Liver (tissue), 9 donors: ENCODE measurements around the gene ABCC1. TPM values are rescaled to one million over a fixed set of nuclear protein-coding genes. Genes with fewer than 3 reads are reported as not detected.

Experiments
- DNase-seq: peaks from one replicate; pipeline ENCODE4 v3.0.0-alpha.2; 2017; ENCODE audit warnings: low spot score
- H3K27ac ChIP-seq, 2 donors: one replicate each; pipeline ENCODE4 v1.7.0; 2013; ENCODE audit warnings: inconsistent platforms in 2 of 2, low read length in 2 of 2, control low read depth in 1 of 2, low read depth in 1 of 2, mild to moderate bottlenecking in 1 of 2
- H3K27me3 ChIP-seq, 4 donors: one replicate each; pipeline versions ENCODE4 v1.6.1 to v1.7.0; 2013; ENCODE audit warnings: low read length in 3 of 4, inconsistent platforms in 1 of 4, mild to moderate bottlenecking in 1 of 4, moderate library complexity in 1 of 4; ENCODE audit not compliant: control insufficient read depth in 4 of 4, insufficient read depth in 4 of 4
- H3K36me3 ChIP-seq, 4 donors: one replicate each; pipeline versions ENCODE4 v1.6.1 to v1.7.0; 2013; ENCODE audit warnings: low read length in 3 of 4, mild to moderate bottlenecking in 3 of 4, low read depth in 1 of 4, moderate library complexity in 1 of 4; ENCODE audit not compliant: control insufficient read depth in 4 of 4, insufficient read depth in 3 of 4
- H3K4me1 ChIP-seq, 4 donors: one replicate each; pipeline versions ENCODE4 v1.6.1 to v1.7.0; 2013; ENCODE audit warnings: low read length in 3 of 4, mild to moderate bottlenecking in 3 of 4, moderate library complexity in 1 of 4; ENCODE audit not compliant: control insufficient read depth in 4 of 4, insufficient read depth in 4 of 4
- H3K4me3 ChIP-seq, 3 donors: one replicate each; pipeline versions ENCODE4 v1.6.1 to v1.7.0; 2013; ENCODE audit warnings: low read length in 3 of 3, control low read depth in 1 of 3, low read depth in 1 of 3, mild to moderate bottlenecking in 1 of 3
- H3K9ac ChIP-seq, 2 donors: one replicate each; pipeline ENCODE4 v1.7.0; 2013; ENCODE audit warnings: low read length in 2 of 2, mild to moderate bottlenecking in 2 of 2, moderate library complexity in 2 of 2, control low read depth in 1 of 2, low read depth in 1 of 2
- H3K9me3 ChIP-seq, 4 donors: one replicate each; pipeline versions ENCODE4 v1.6.1 to v1.7.0; 2013; ENCODE audit warnings: low read length in 3 of 4; ENCODE audit not compliant: control insufficient read depth in 4 of 4
- CTCF ChIP-seq: fragments of 150-350 bp; IDR thresholded peaks from 2 replicates; pipeline ENCODE4 v1.5.1; 2017; ENCODE audit warnings: improper control_type of control experiment, low read depth, low read length; ENCODE audit not compliant: missing input control
- EGR1 ChIP-seq, 2 donors: IDR thresholded peaks; 2 replicates each; pipeline ENCODE4 v1.6.1; 2016 to 2018; ENCODE audit warnings: antibody characterized with exemption in 2 of 2, low read depth in 2 of 2
- FOXA1 ChIP-seq: IDR thresholded peaks from 2 replicates; pipeline ENCODE4 v1.6.1; 2016; ENCODE audit warnings: antibody characterized with exemption
- FOXA2 ChIP-seq: IDR thresholded peaks from 2 replicates; pipeline ENCODE4 v1.6.1; 2016; ENCODE audit warnings: antibody characterized with exemption
- GABPA ChIP-seq, 2 donors: IDR thresholded peaks in 1 of 2; conservative IDR thresholded peaks in 1 of 2; 2 replicates each; pipeline ENCODE4 v1.6.1; 2016; ENCODE audit warnings: antibody characterized with exemption in 2 of 2, mild to moderate bottlenecking in 1 of 2, moderate library complexity in 1 of 2
- HNF4A ChIP-seq, 2 donors: conservative IDR thresholded peaks; 2 replicates each; pipeline ENCODE4 v1.6.1; 2016; ENCODE audit warnings: antibody characterized with exemption in 2 of 2, mild to moderate bottlenecking in 2 of 2
- JUND ChIP-seq, 2 donors: IDR thresholded peaks; 2 replicates each; pipeline ENCODE4 v1.6.1; 2016; ENCODE audit warnings: antibody characterized with exemption in 2 of 2
- MAX ChIP-seq: IDR thresholded peaks from 2 replicates; pipeline ENCODE4 v1.6.1; 2016; ENCODE audit warnings: antibody characterized with exemption
- RAD21 ChIP-seq, 2 donors: IDR thresholded peaks; 2 replicates each; pipeline ENCODE4 v1.6.1; 2016; ENCODE audit warnings: antibody characterized with exemption in 2 of 2, mild to moderate bottlenecking in 2 of 2
- REST ChIP-seq: IDR thresholded peaks from 2 replicates; pipeline ENCODE4 v1.6.1; 2016; ENCODE audit warnings: antibody characterized with exemption, mild to moderate bottlenecking
- RXRA ChIP-seq, 2 donors: IDR thresholded peaks; 2 replicates each; pipeline ENCODE4 v1.6.1; 2017 to 2018; ENCODE audit warnings: antibody characterized with exemption in 2 of 2, mild to moderate bottlenecking in 1 of 2
- SP1 ChIP-seq: IDR thresholded peaks from 2 replicates; pipeline ENCODE4 v1.6.1; 2018; ENCODE audit warnings: antibody characterized with exemption, mild to moderate bottlenecking
- ZBTB33 ChIP-seq: IDR thresholded peaks from 2 replicates; pipeline ENCODE4 v1.6.1; 2016; ENCODE audit warnings: antibody characterized with exemption
- WGBS: extraction: QIAGEN DNeasy Blood & Tissue Kit; methylation state at CpG from one replicate; pipeline ENCODE4 v1.1.7; 2013; 5-methylcytosine and 5-hydroxymethylcytosine counted together
- polyA plus RNA-seq, 2 donors: library from polyadenylated mRNA; stranded (reverse) in 1 of 2; unstranded in 1 of 2; fragments of 200-250 nt in 1 of 2; fragments of >200 nt in 1 of 2; fragmentation: Nextera tagmentation in 1 of 2; extraction: Ambion mirVana in 1 of 2; gene quantifications; one replicate each; pipeline versions ENCODE4 v1.2.1 to v1.2.3, GENCODE V29; 2013 to 2015
- total RNA-seq, 2 donors: library from RNA; depleted of rRNA; stranded (reverse); fragments of >200 nt; gene quantifications; one replicate each; pipeline ENCODE4 v1.2.3, GENCODE V29; 2014
- donor health status: healthy.
- donor health status: healthy.
- donor health status: healthy.
- donor health status: healthy.
- donor health status: healthy.

The ABCC1 gene
- total and polyA plus RNA-seq, 4 donors = 0.85 to 7.7 (median 4.2) TPM

GRCh38 chr16:16164243-16164642 lies 214.8 kb downstream of the ABCC1 start:
- TF ChIP-seq MAX (no peak), FOXA1 (no peak), JUND (IDR thresholded peaks at IDR 0.05) (no peak), GABPA (IDR thresholded peaks at IDR 0.05 in 1 of 2, conservative IDR thresholded peaks at IDR 0.05 in 1 of 2) (no peak), CTCF (no peak), EGR1 (IDR thresholded peaks at IDR 0.05; ENCODE audit: low read depth in 2 of 2) (no peak), RXRA (IDR thresholded peaks at IDR 0.05) (no peak), HNF4A (conservative IDR thresholded peaks at IDR 0.05) (no peak), RAD21 (IDR thresholded peaks at IDR 0.05) (no peak), SP1 (no peak), REST (no peak), ZBTB33 (no peak), FOXA2 (no peak)
- H3K27ac ChIP-seq = no peak overlapping the region
- DNase-seq = no peak
- 82% methylated on average over 3 of the region's 3 CpGs for WGBS
- no peaks in the 10 kb centered on the region for H3K9me3 ChIP-seq
- no peaks in the 10 kb centered on the region for H3K27me3 ChIP-seq
- H3K36me3 ChIP-seq = peaks cover 9 to 91% (median 62%) of the 10 kb centered on the region in 4 donors
- no peak overlapping the region for H3K9ac ChIP-seq
- no peak overlapping the region for H3K4me3 ChIP-seq
- H3K4me1 ChIP-seq = no peaks in the 10 kb centered on the region

GRCh38 chr16:16166085-16166484 lies 216.7 kb downstream of the ABCC1 start:
- no peaks in the 10 kb centered on the region for H3K4me1 ChIP-seq
- H3K9me3 ChIP-seq = no peaks in the 10 kb centered on the region
- H3K9ac ChIP-seq = no peak overlapping the region
- H3K27ac ChIP-seq = no peak overlapping the region
- peaks cover 12 to 89% (median 65%) of the 10 kb centered on the region in 4 donors for H3K36me3 ChIP-seq
- no peak overlapping the region for H3K4me3 ChIP-seq
- no peaks in the 10 kb centered on the region for H3K27me3 ChIP-seq
- WGBS = 90% methylated on average over 7 of the region's 7 CpGs
- no peak for DNase-seq
- TF ChIP-seq REST = no peak
- no peak for TF ChIP-seq JUND (IDR thresholded peaks at IDR 0.05)
- TF ChIP-seq FOXA2 = no peak
- no peak for TF ChIP-seq RAD21 (IDR thresholded peaks at IDR 0.05)
- TF ChIP-seq FOXA1 = no peak
- no peak for TF ChIP-seq RXRA (IDR thresholded peaks at IDR 0.05)
- no peak for TF ChIP-seq GABPA (IDR thresholded peaks at IDR 0.05 in 1 of 2, conservative IDR thresholded peaks at IDR 0.05 in 1 of 2)
- TF ChIP-seq SP1 = no peak
- no peak for TF ChIP-seq ZBTB33
